ENCODE data around the gene SLC39A1.

DNA sequence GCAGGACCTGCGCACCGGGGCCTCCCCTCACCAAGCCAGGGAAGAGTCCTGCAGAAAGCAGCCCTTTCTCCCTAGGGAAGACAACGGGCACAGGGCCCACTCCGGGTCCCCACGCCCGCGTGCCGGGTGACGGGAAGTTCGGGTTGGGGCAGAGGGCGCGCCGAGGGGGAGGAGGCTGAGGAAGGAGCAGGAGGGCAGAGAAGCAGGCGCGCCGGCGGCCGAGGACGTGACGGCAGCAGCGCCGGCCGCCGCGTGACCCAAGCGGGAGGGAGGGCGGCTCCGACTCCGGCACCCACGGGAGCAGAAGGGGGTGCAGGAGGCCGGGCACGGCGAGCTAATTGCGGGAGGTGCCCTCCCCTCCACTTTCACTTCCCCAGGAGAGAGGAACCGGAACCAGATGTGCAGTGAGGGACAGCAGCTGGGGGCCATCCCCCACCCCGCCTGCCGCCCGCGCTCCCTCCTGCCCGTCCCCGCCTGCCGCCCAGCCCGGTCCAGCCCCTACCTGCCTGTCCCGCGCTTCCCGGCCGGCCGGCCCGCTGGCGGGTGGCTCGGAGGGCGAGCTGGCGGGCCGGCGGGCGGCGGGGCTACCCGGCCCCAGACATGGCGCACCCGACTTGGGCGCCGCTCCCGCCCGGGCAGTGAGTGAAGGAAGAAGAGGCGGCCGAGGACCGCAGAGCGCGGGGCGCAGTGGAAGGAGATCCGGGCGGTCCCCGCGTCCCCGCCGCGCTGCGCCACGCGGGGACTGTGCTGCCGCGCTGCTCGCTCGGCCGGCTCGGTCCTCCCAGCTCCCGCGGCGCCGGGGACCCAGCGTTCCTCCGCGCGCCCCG lies 17.3 kb downstream of the SLC39A1 start:
- no peak for TF ChIP-seq CBX8 (IDR thresholded peaks at IDR 0.05)
- TF ChIP-seq, protein P1, sequence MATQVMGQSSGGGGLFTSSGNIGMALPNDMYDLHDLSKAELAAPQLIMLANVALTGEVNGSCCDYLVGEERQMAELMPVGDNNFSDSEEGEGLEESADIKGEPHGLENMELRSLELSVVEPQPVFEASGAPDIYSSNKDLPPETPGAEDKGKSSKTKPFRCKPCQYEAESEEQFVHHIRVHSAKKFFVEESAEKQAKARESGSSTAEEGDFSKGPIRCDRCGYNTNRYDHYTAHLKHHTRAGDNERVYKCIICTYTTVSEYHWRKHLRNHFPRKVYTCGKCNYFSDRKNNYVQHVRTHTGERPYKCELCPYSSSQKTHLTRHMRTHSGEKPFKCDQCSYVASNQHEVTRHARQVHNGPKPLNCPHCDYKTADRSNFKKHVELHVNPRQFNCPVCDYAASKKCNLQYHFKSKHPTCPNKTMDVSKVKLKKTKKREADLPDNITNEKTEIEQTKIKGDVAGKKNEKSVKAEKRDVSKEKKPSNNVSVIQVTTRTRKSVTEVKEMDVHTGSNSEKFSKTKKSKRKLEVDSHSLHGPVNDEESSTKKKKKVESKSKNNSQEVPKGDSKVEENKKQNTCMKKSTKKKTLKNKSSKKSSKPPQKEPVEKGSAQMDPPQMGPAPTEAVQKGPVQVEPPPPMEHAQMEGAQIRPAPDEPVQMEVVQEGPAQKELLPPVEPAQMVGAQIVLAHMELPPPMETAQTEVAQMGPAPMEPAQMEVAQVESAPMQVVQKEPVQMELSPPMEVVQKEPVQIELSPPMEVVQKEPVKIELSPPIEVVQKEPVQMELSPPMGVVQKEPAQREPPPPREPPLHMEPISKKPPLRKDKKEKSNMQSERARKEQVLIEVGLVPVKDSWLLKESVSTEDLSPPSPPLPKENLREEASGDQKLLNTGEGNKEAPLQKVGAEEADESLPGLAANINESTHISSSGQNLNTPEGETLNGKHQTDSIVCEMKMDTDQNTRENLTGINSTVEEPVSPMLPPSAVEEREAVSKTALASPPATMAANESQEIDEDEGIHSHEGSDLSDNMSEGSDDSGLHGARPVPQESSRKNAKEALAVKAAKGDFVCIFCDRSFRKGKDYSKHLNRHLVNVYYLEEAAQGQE (IDR thresholded peaks at IDR 0.05) = 0 out of 2 replicates have a peak, but pooled peaks have one; percentile 9
- TF ChIP-seq CHD4 (IDR thresholded peaks at IDR 0.05; ENCODE audit: borderline replicate concordance) = no peak

Measured in A549 (cell line).